ENCODE measurements around the gene TAF11L2.

DNA sequence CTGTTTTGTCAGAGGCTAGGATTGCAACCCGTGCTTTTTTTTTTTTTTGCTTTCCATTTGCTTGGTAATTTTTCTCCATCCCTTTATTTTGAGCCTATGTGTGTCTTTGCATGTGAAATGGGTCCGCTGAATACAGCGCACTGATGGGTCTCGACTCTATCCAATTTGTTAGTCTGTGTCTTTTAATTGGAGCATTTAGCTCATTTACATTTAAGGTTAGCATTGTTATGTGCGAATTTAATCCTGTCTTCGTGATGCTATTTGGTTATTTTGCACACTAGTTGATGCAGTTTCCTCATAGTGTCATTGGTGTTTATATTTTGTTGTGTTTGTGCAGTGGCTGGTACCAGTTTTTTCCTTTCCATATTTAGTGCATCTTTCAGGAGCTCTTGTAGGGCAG is 36.2 kb upstream of the TAF11L2 start:
- TF ChIP-seq CTCF (conservative IDR thresholded peaks at IDR 0.05 in 1 of 2, IDR thresholded peaks at IDR 0.05 in 1 of 2; ENCODE audit: extremely low read depth in 1 of 2, insufficient read depth in 1 of 2, low read depth in 1 of 2, low read length in 2 of 2) (no peak), EZH2 (IDR thresholded peaks at IDR 0.05; ENCODE audit: borderline replicate concordance, low read length) (no peak)

Measured in mammary epithelial cell (primary cell).